Measurements from ENCODE around the gene GGA3. TPM values are rescaled to one million over a fixed set of nuclear protein-coding genes. Genes with fewer than 3 reads are reported as not detected.
"Not testable (repeated sequence)": the region's sequence is repeated elsewhere in the genome, so short reads cannot be mapped to it uniquely, and the experiment has no call there.

Gene GGA3
- polyA plus RNA-seq, 4 donors, result 33.5 to 48.1 (median 41.0) TPM

- no peak for DNase-seq (ENCODE audit: low read depth in 4 of 4, low spot score in 2 of 4)
Observed at GRCh38 chr17:75227729-75228128, 33.7 kb downstream of the GGA3 start.

GRCh38 chr17:75225016-75225415 lies 36.4 kb downstream of the GGA3 start:
- no peak for DNase-seq (ENCODE audit: low read depth in 4 of 4, low spot score in 2 of 4)

GRCh38 chr17:75219815-75220214 lies 41.6 kb downstream of the GGA3 start:
- no peak for DNase-seq (ENCODE audit: low read depth in 4 of 4, low spot score in 2 of 4)

GRCh38 chr17:75218131-75218530 lies 43.3 kb downstream of the GGA3 start:
- no peak for DNase-seq (ENCODE audit: low read depth in 4 of 4, low spot score in 2 of 4)

GRCh38 chr17:75209061-75209460 lies 52.3 kb downstream of the GGA3 start:
- DNase-seq (ENCODE audit: low read depth in 4 of 4, low spot score in 2 of 4), result no peak

- DNase-seq (ENCODE audit: low read depth in 4 of 4, low spot score in 2 of 4), result no peak
Observed at GRCh38 chr17:75208161-75208560, 53.2 kb downstream of the GGA3 start.

- DNase-seq (ENCODE audit: low read depth in 4 of 4, low spot score in 2 of 4), result no peak
Observed at GRCh38 chr17:75207760-75208159, 53.6 kb downstream of the GGA3 start.

- DNase-seq (ENCODE audit: low read depth in 4 of 4, low spot score in 2 of 4), result not testable (repeated sequence)
Observed at GRCh38 chr17:75207050-75207407, 54.4 kb downstream of the GGA3 start.

GRCh38 chr17:75205793-75206163 lies 55.6 kb downstream of the GGA3 start:
- DNase-seq (ENCODE audit: low read depth in 4 of 4, low spot score in 2 of 4), result no peak

GRCh38 chr17:75205037-75205792 lies 56.2 kb downstream of the GGA3 start, which contains the start of gene NUP85:
Gene NUP85, plus strand, starts transcription at chr17:75205679. Its CDS starts 83 bp downstream, at chr17:75205762.
- DNase-seq (ENCODE audit: low read depth in 4 of 4, low spot score in 2 of 4), result peak; percentile 84 to 94 (median 89)

GRCh38 chr17:75199886-75200618 lies 61.4 kb downstream of the GGA3 start:
- DNase-seq (ENCODE audit: low read depth in 4 of 4, low spot score in 2 of 4), result no peak

GRCh38 chr17:75194879-75195278 lies 66.5 kb downstream of the GGA3 start:
- DNase-seq (ENCODE audit: low read depth in 4 of 4, low spot score in 2 of 4), result no peak

- DNase-seq (ENCODE audit: low read depth in 4 of 4, low spot score in 2 of 4), result no peak
Observed at GRCh38 chr17:75191584-75191983, 69.8 kb downstream of the GGA3 start.

- DNase-seq (ENCODE audit: low read depth in 4 of 4, low spot score in 2 of 4), result no peak
Observed at GRCh38 chr17:75188614-75189013, 72.8 kb downstream of the GGA3 start.

Other genes with a start within 250 kb of the GGA3 start
- gene MRPL58, start 248.9 kb downstream of the GGA3 start, polyA plus RNA-seq (ENCODE audit: insufficient read length in 4 of 4), result 10 to 100 TPM; 26.8 to 29.3 (median 27.7) TPM
- 100 to 1,000 TPM; 281 to 356 (median 320) TPM for gene ATP5PD, start 214.6 kb downstream of the GGA3 start, polyA plus RNA-seq (ENCODE audit: insufficient read length in 4 of 4)
- 10 to 100 TPM; 29.7 to 34.6 (median 33.9) TPM for gene KCTD2, start 214.4 kb downstream of the GGA3 start, polyA plus RNA-seq (ENCODE audit: insufficient read length in 4 of 4)
- gene SLC16A5, start 173.7 kb downstream of the GGA3 start, polyA plus RNA-seq (ENCODE audit: insufficient read length in 4 of 4), result 10 to 100 TPM; 23.6 to 45.3 (median 33.4) TPM
- 10 to 100 TPM; 16.6 to 21.5 (median 17.4) TPM for gene ARMC7, start 151.6 kb downstream of the GGA3 start, polyA plus RNA-seq (ENCODE audit: insufficient read length in 4 of 4)
- 10 to 100 TPM; 44.7 to 71.4 (median 61.9) TPM for gene NT5C, start 129.9 kb downstream of the GGA3 start, polyA plus RNA-seq (ENCODE audit: insufficient read length in 4 of 4)
- gene JPT1, start 107.1 kb downstream of the GGA3 start, polyA plus RNA-seq (ENCODE audit: insufficient read length in 4 of 4), result 100 to 1,000 TPM in 2 of 4 donors, 10 to 100 TPM in 2; 85.8 to 108 (median 93.7) TPM
- gene SUMO2, start 78.6 kb downstream of the GGA3 start, polyA plus RNA-seq (ENCODE audit: insufficient read length in 4 of 4), result 100 to 1,000 TPM; 626 to 750 (median 696) TPM
- gene NUP85, start 55.9 kb downstream of the GGA3 start, polyA plus RNA-seq (ENCODE audit: insufficient read length in 4 of 4), result 10 to 100 TPM; 58.8 to 78.9 (median 66.6) TPM
- gene MRPS7, start 273 bp upstream of the GGA3 start, polyA plus RNA-seq (ENCODE audit: insufficient read length in 4 of 4), result 10 to 100 TPM; 70.7 to 86.9 (median 76.6) TPM
- 10 to 100 TPM; 19.5 to 23.2 (median 22.1) TPM for gene MIF4GD, start 9.6 kb upstream of the GGA3 start, polyA plus RNA-seq (ENCODE audit: insufficient read length in 4 of 4)
- gene SLC25A19, start 27.8 kb upstream of the GGA3 start, polyA plus RNA-seq (ENCODE audit: insufficient read length in 4 of 4), result 10 to 100 TPM in 1 of 4 donors, 1 to 10 TPM in 3; 7.3 to 10.2 (median 7.9) TPM
- gene GRB2, start 144.1 kb upstream of the GGA3 start, polyA plus RNA-seq (ENCODE audit: insufficient read length in 4 of 4), result 100 to 1,000 TPM in 2 of 4 donors, 10 to 100 TPM in 2; 91.2 to 109 (median 101) TPM
- 100 to 1,000 TPM in 1 of 4 donors, 10 to 100 TPM in 3; 69.8 to 118 (median 80.8) TPM for gene TMEM94, start 195.0 kb upstream of the GGA3 start, polyA plus RNA-seq (ENCODE audit: insufficient read length in 4 of 4)

All from left renal cortex interstitium (tissue), 4 donors.